ENCODE measurements around the gene KLHL29.

- TF ChIP-seq CTCF (IDR thresholded peaks at IDR 0.05) = no peak
- TF ChIP-seq POLR2A (IDR thresholded peaks at IDR 0.05) = no peak
Measured at GRCh38 chr2:23707096-23707495, 322.1 kb downstream of the KLHL29 start.
